HepG2 (cell line): Measurements from ENCODE around the gene FAM83D. TPM values are rescaled to one million over a fixed set of nuclear protein-coding genes. Genes with fewer than 3 reads are reported as not detected.

Experiments used
- ATAC-seq: fragments of 200-7000 bp; cut with Tn5 transposase; 3 replicates; pipeline ENCODE4 v1.9.1; 2020; ENCODE audit warnings: mild to moderate bottlenecking, moderate library complexity
- BruUV-seq: library from RNA; stranded (reverse); fragments of 400-500 nt; replicated peaks from 2 replicates; lab custom pipeline; 2021; lab: Mats Ljungman, UMichigan
- CTCF ChIA-PET: fragments of 300-600 bp; formaldehyde crosslinking; extraction: SDS; loops from one replicate; lab custom pipeline; 2021; ENCODE audit warnings: low total read pairs, inconsistent platforms, low intra/inter-chr PET ratio; lab: Yijun Ruan, JAX
- POLR2A ChIA-PET: fragments of 350-600 bp; sonication (Branson Sonifier 250); formaldehyde crosslinking; loops from one replicate; lab custom pipeline; 2020; ENCODE audit warnings: antibody characterized with exemption, inconsistent platforms; lab: Yijun Ruan, JAX
- DNase-seq: peaks from one replicate; pipeline ENCODE4 v3.0.0-alpha.2; 2015; ENCODE audit warnings: low spot score
- FAIRE-seq: peaks from 3 replicates; lab custom pipeline; 2011; peaks lifted over from hg19 to GRCh38; lab: Jason Lieb, UNC
- H2AFZ ChIP-seq: one replicate; pipeline ENCODE4 v1.6.1; 2011; ENCODE audit warnings: low read length, inconsistent platforms
- H3K27ac ChIP-seq: fragments of 300-600 bp; 3 replicates; pipeline ENCODE4 v1.8.0; 2011; ENCODE audit warnings: mixed run types, mild to moderate bottlenecking, mixed read lengths, low read length, inconsistent platforms; ENCODE audit not compliant: insufficient read depth; ENCODE audit errors: extremely low read length
- H3K27me3 ChIP-seq, 2 experiments: fragments of 200-600 bp in 1 of 2; 2 replicates in 1 of 2; 3 replicates in 1 of 2; pipeline versions ENCODE4 v1.6.0 to v1.8.0; 2011; ENCODE audit warnings: low read length in 2 of 2, mild to moderate bottlenecking in 2 of 2, moderate library complexity in 2 of 2, inconsistent platforms in 1 of 2; ENCODE audit not compliant: insufficient read depth in 2 of 2, control insufficient read depth in 1 of 2
- H3K36me3 ChIP-seq, 2 experiments: fragments of 200-600 bp in 1 of 2; replicated peaks in 1 of 2; 2 replicates in 1 of 2; 3 replicates in 1 of 2; pipeline versions ENCODE4 v1.5.1 to v1.8.0; 2011; ENCODE audit warnings: low read length in 2 of 2, inconsistent platforms in 1 of 2; ENCODE audit not compliant: insufficient read depth in 2 of 2, control insufficient read depth in 1 of 2
- H3K4me1 ChIP-seq: 2 replicates; pipeline ENCODE4 v1.5.1; 2012; ENCODE audit warnings: low read length, inconsistent platforms; ENCODE audit not compliant: insufficient read depth
- H3K4me2 ChIP-seq: 2 replicates; pipeline ENCODE4 v1.6.0; 2011; ENCODE audit warnings: low read depth, low read length, inconsistent platforms
- H3K4me3 ChIP-seq, 3 experiments: fragments of 200-600 bp in 1 of 3; sonication (generic), shearing (Covaris generic) in 1 of 3; replicated peaks in 1 of 3; 2 replicates each; pipeline ENCODE4 v1.5.1; 2011 to 2016; ENCODE audit warnings: low read length in 3 of 3, inconsistent platforms in 2 of 3, low read depth in 2 of 3, mild to moderate bottlenecking in 2 of 3, control low read depth in 1 of 3, mixed read lengths in 1 of 3; ENCODE audit not compliant: insufficient read depth in 1 of 3
- H3K79me2 ChIP-seq: one replicate; pipeline ENCODE4 v1.6.1; 2011; ENCODE audit warnings: low read length, inconsistent platforms; ENCODE audit not compliant: insufficient read depth
- H3K9ac ChIP-seq: 2 replicates; pipeline ENCODE4 v1.6.0; 2011; ENCODE audit warnings: mild to moderate bottlenecking, low read depth, low read length, inconsistent platforms; ENCODE audit not compliant: insufficient read depth
- H3K9me3 ChIP-seq: 2 replicates; pipeline ENCODE4 v1.5.1; 2012; ENCODE audit warnings: mild to moderate bottlenecking, low read length
- H4K20me1 ChIP-seq: 2 replicates; pipeline ENCODE4 v1.6.0; 2011; ENCODE audit warnings: inconsistent platforms, mild to moderate bottlenecking, low read length, moderate library complexity; ENCODE audit not compliant: insufficient read depth
- ATF4 ChIP-seq, 2 experiments: fragments of 450-650 bp in 1 of 2; sonication (generic) in 1 of 2; formaldehyde crosslinking; IDR thresholded peaks; 2 replicates each; pipeline versions ENCODE4 v1.5.0 to v1.8.0; 2020 to 2022; ENCODE audit warnings: mild to moderate bottlenecking in 1 of 2, missing genetic modification reagents in 1 of 2
- CCDC6 ChIP-seq: sonication (generic); formaldehyde crosslinking; IDR thresholded peaks from 2 replicates; pipeline ENCODE4 v1.8.1; 2022; ENCODE audit warnings: mild to moderate bottlenecking, missing genetic modification reagents, moderate library complexity
- CENPX ChIP-seq: sonication (generic); formaldehyde crosslinking; IDR thresholded peaks from 2 replicates; pipeline ENCODE4 v1.9.0; 2021; ENCODE audit warnings: mild to moderate bottlenecking, missing genetic modification reagents, moderate library complexity
- DBP ChIP-seq: sonication (generic); formaldehyde crosslinking; IDR thresholded peaks from 2 replicates; pipeline ENCODE4 v1.4.0; 2020; ENCODE audit warnings: missing genetic modification reagents; ENCODE audit errors: not compliant biosample characterization
- HDAC1 ChIP-seq: sonication (generic); formaldehyde crosslinking; IDR thresholded peaks from 2 replicates; pipeline ENCODE4 v1.5.1; 2020; ENCODE audit warnings: mild to moderate bottlenecking, missing genetic modification reagents
- KLF16 ChIP-seq, 2 experiments: sonication (generic) in 1 of 2; formaldehyde crosslinking in 1 of 2; IDR thresholded peaks; 2 replicates each; pipeline versions ENCODE4 v1.6.1 to v1.8.0; 2016 to 2023; ENCODE audit warnings: missing genetic modification reagents in 2 of 2, missing compliant biosample characterization in 1 of 2
- TBX3 ChIP-seq: fragments of 450-650 bp; IDR thresholded peaks from 2 replicates; pipeline ENCODE4 v1.6.1; 2017; ENCODE audit warnings: antibody characterized with exemption, mild to moderate bottlenecking, inconsistent platforms, borderline replicate concordance
- ZBTB7A ChIP-seq: sonication (generic); formaldehyde crosslinking; IDR thresholded peaks from 2 replicates; pipeline ENCODE4 v1.8.0; 2022; ENCODE audit warnings: mild to moderate bottlenecking, missing genetic modification reagents
- ZFP36L1 ChIP-seq: sonication (generic); formaldehyde crosslinking; IDR thresholded peaks from 2 replicates; pipeline ENCODE4 v1.8.0; 2022; ENCODE audit warnings: mild to moderate bottlenecking, missing genetic modification reagents, moderate library complexity
- ZNF34 ChIP-seq: sonication (generic); formaldehyde crosslinking; IDR thresholded peaks from 2 replicates; pipeline ENCODE4 v1.4.0; 2020; ENCODE audit warnings: mild to moderate bottlenecking, missing genetic modification reagents, borderline replicate concordance
- ZNF589 ChIP-seq: sonication (generic); formaldehyde crosslinking; conservative IDR thresholded peaks from 2 replicates; pipeline ENCODE4 v1.8.0; 2022; ENCODE audit warnings: mild to moderate bottlenecking, moderate library complexity, missing genetic modification reagents
- ZSCAN29 ChIP-seq: sonication (generic); formaldehyde crosslinking; conservative IDR thresholded peaks from 2 replicates; pipeline ENCODE4 v1.4.0; 2020; ENCODE audit warnings: mild to moderate bottlenecking, missing genetic modification reagents
- WGBS: methylation state at CpG from one replicate; pipeline ENCODE4 v1.1.6; 2017; ENCODE audit warnings: low lambda C conversion rate; 5-methylcytosine and 5-hydroxymethylcytosine counted together
- in situ Hi-C: cut with HindIII; loops from 2 replicates; pipeline ENCODE4 v1.10.0; 2017; ENCODE audit warnings: low pct_unique_long_range_greater_than_20kb; ENCODE audit not compliant: extremely low pct_ligation_motif_present
- intact Hi-C: fragments of 100-400 bp; cut with micrococcal nuclease; formaldehyde crosslinking; loops from one replicate; pipeline ENCODE4 v1.10.0; 2022; ENCODE audit not compliant: unreplicated experiment
- polyA plus RNA-seq, 8 experiments: library from polyadenylated mRNA; depleted of rRNA in 3 of 8; stranded (reverse) in 7 of 8; unstranded in 1 of 8; fragments of >200 nt; fragmentation: Illumina TruSeq in 4 of 8; extraction: Trizol in 4 of 8; gene quantifications; 2 replicates each; pipeline versions ENCODE4 v1.2.1 to v1.2.3, GENCODE V29; 2011 to 2016; ENCODE audit warnings: low read depth in 4 of 8, missing spikeins in 1 of 8, mixed read lengths in 1 of 8; ENCODE audit not compliant: insufficient read depth in 1 of 8
- total RNA-seq, 5 experiments: library from RNA; depleted of rRNA; stranded (reverse); fragments of >200 nt; fragmentation: Illumina TruSeq; extraction: Trizol; gene quantifications; 2 replicates each; pipeline ENCODE4 v1.2.3, GENCODE V29; 2016; ENCODE audit warnings: low read depth in 1 of 5

Gene FAM83D
- total and polyA plus RNA-seq, 2 of the 13 experiments (the other 11 are each of a cell fraction or from before 2014, with no cell fraction given), result 51.4 to 64.0 TPM

DNA sequence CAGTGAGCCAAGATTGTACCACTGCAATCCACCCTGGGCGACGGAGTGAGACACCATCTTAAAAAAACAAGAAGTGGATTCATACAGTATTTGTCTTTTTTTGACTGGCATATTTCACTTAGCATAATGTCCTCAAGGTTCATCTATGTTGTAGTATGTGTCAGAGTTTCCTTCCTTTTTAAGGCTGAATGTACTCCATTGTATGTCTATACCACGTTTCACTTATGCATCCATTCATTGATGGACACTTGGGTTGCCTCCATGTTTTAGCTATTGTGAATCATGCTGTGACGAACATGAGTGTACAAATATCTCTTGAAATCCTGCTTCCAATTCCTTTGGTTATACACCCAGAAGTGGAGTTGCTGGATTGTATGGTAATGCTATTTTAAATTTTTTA, 28.9 kb upstream of the FAM83D start:
- Histone ChIP-seq H3K9me3 (no peaks in the 10 kb centered on the region), H3K36me3 (no peaks in the 10 kb centered on the region), H3K4me3 (no peak overlapping the region), H3K27ac (no peak overlapping the region), H3K4me2 (no peak overlapping the region), H3K4me1 (peaks cover 10% of the 10 kb centered on the region), H2AFZ (no peak overlapping the region), H3K9ac (no peak overlapping the region), H3K27me3 (peaks cover 6 to 18% of the 10 kb centered on the region in 2 experiments; a peak in 4 of 5 replicates), H3K79me2 (no peaks in the 10 kb centered on the region), H4K20me1 (no peaks in the 10 kb centered on the region)
- no TSS peak for BruUV-seq
- in situ Hi-C loops (no loop called here), intact Hi-C loops (loop anchor here (10.0 kb wide), 1 partner anchor 102 kb away; no protein-coding TSS in a partner anchor)
- ATAC-seq, result no peak
- POLR2A ChIA-PET, result no interaction called here
- no peak for DNase-seq
- TF ChIP-seq ATF4 (CRISPR knock-in tag; IDR thresholded peaks at IDR 0.05) (no peak), KLF16 (CRISPR knock-in tag; IDR thresholded peaks at IDR 0.05) (no peak), ZFP36L1 (CRISPR knock-in tag) (no peak), ZBTB7A (CRISPR knock-in tag) (no peak), CCDC6 (CRISPR knock-in tag) (no peak), ZNF589 (CRISPR knock-in tag) (no peak), HDAC1 (CRISPR knock-in tag) (no peak), TBX3 (no peak), DBP (CRISPR knock-in tag) (no peak), CENPX (CRISPR knock-in tag) (no peak), ZNF34 (CRISPR knock-in tag) (no peak), ZSCAN29 (CRISPR knock-in tag) (no peak)
- FAIRE-seq, result no peak
- CTCF ChIA-PET, result interaction anchor here (0.8 kb wide), 1 partner anchor 254 kb away, joined by 3 read pairs; no protein-coding TSS in a partner anchor
- 57% methylated on average over 4 of the region's 4 CpGs for WGBS
